ENCODE results near the gene PDE9A.
A peak's percentile ranks its signal among the peaks of the same experiment; 100 is the strongest.

PDE9A gene

DNA sequence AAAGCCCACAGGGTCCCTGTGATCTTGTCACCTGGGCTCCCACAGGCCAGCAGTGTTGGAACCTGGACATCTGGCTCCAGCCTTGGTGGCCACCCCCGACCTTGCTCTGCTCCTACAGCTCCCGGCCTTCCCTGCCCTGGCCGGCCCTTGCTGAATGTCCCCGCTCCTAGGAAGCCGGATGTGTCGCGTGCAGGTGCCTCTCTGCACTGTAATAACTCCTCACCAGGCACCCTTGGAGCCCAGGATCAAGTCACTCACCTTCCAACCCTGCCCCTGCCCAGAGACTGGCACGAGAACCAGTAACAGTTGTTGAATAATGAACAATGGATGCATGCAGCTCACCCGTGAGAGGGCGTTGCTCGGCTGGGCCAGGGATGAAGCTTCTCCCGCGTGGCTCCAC lies 12.1 kb downstream of the PDE9A start:
- no peak overlapping the region for H3K4me3 ChIP-seq (ENCODE audit: low read depth in 1 of 2, low read length in 2 of 2)
- no peak overlapping the region for H3K4me2 ChIP-seq (ENCODE audit: insufficient read depth, low read length)
- H3K36me3 ChIP-seq (ENCODE audit: insufficient read depth, low read length) = no peaks in the 10 kb centered on the region
- no peaks in the 10 kb centered on the region for H3K27me3 ChIP-seq (ENCODE audit: insufficient read depth, low read length, poor library complexity)
- no peak for TF ChIP-seq CTCF (IDR thresholded peaks at IDR 0.05; ENCODE audit: borderline replicate concordance, extremely low read depth, low read length, poor library complexity, severe bottlenecking)
- no peak for TF ChIP-seq EZH2 (IDR thresholded peaks at IDR 0.05; ENCODE audit: borderline replicate concordance, low read depth, low read length, severe bottlenecking)
- no peaks in the 10 kb centered on the region for H3K79me2 ChIP-seq (ENCODE audit: insufficient read depth, low read length)
- no peaks in the 10 kb centered on the region for H3K9me3 ChIP-seq (ENCODE audit: insufficient read depth, low read length, severe bottlenecking)
- H3K27ac ChIP-seq (ENCODE audit: low read length) = no peak overlapping the region
- H3K4me1 ChIP-seq (ENCODE audit: insufficient read depth, low read length) = peaks cover 3% of the 10 kb centered on the region
- H2AFZ ChIP-seq (ENCODE audit: low read depth, low read length) = no peak overlapping the region
- H3K9ac ChIP-seq (ENCODE audit: low read depth, low read length) = no peak overlapping the region
- DNase-seq (no peak), ATAC-seq (ENCODE audit: insufficient read depth, low read depth) (no peak)
- peaks cover 13% of the 10 kb centered on the region for H4K20me1 ChIP-seq (ENCODE audit: insufficient read depth, low read length)

DNA sequence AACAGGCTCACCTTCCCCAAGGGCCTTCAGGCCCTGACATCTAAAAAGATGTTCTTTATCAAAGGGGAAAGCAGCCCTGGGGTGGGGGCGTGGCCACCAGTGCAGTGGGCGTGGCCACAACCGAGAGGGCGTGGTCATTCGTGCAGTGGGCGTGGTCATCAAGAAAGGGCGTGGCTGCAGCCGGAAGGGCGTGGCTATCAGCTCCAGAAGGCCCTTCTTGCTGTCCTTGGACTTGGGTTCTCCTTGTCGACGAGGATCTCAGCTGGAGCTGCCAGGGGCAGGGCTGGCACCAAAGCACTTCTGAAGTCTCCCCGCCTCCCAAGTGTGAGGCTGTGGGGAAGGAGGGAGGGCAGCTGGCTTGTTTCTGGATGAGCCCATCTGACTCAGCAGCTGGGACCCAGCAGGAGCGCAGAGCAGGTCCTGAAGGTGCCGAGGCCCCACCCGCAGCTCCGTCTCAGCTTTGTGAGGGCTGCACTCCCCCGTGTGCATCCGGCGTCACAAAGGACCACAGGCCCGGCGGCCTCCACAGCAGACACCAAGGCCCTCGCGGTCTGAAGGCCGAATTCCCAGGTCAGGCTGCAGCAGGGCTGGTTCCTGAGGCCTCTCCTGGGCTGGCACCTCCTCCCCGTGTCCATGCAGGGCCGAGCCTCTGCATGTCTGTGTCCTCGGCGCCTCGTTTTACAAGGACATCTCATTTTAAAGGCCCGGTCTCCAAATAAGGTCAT lies 12.8 kb downstream of the PDE9A start:
- Histone ChIP-seq H4K20me1 (ENCODE audit: insufficient read depth, low read length) (peaks cover 13% of the 10 kb centered on the region), H2AFZ (ENCODE audit: low read depth, low read length) (no peak overlapping the region), H3K4me2 (ENCODE audit: insufficient read depth, low read length) (no peak overlapping the region), H3K9me3 (ENCODE audit: insufficient read depth, low read length, severe bottlenecking) (no peaks in the 10 kb centered on the region), H3K36me3 (ENCODE audit: insufficient read depth, low read length) (no peaks in the 10 kb centered on the region), H3K9ac (ENCODE audit: low read depth, low read length) (no peak overlapping the region), H3K79me2 (ENCODE audit: insufficient read depth, low read length) (no peaks in the 10 kb centered on the region), H3K27ac (ENCODE audit: low read length) (no peak overlapping the region), H3K27me3 (ENCODE audit: insufficient read depth, low read length, poor library complexity) (no peaks in the 10 kb centered on the region), H3K4me1 (ENCODE audit: insufficient read depth, low read length) (peaks cover 10% of the 10 kb centered on the region), H3K4me3 (ENCODE audit: low read depth in 1 of 2, low read length in 2 of 2) (no peak overlapping the region)
- peak; percentile 8; the same call in 1 of the 3 replicates for ATAC-seq (ENCODE audit: insufficient read depth, low read depth)
- TF ChIP-seq EZH2 (IDR thresholded peaks at IDR 0.05; ENCODE audit: borderline replicate concordance, low read depth, low read length, severe bottlenecking) = no peak
- no peak for TF ChIP-seq CTCF (IDR thresholded peaks at IDR 0.05; ENCODE audit: borderline replicate concordance, extremely low read depth, low read length, poor library complexity, severe bottlenecking)
- DNase-seq = peak; percentile 54

DNA sequence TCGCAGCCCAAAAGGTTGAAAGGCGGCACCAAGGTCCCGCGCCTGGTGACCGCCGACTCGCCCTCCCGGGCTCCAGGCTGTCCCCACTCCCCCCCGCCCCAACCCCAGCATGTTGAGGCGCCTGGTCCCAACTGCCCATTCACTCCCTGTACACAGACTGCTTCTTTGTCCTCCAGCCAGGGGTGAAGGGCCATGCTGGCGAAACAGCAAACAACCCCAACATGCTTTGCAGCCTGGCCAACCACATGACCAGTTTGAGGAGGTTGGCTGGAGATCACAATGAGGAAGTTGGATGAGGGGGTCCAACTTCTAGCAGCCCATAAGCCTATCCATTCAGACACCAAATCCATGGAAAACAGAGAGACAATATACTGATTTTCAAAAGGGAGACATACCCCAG lies 13.5 kb downstream of the PDE9A start:
- Histone ChIP-seq H3K36me3 (ENCODE audit: insufficient read depth, low read length) (no peaks in the 10 kb centered on the region), H3K27ac (ENCODE audit: low read length) (no peak overlapping the region), H3K4me2 (ENCODE audit: insufficient read depth, low read length) (no peak overlapping the region), H3K4me3 (ENCODE audit: low read depth in 1 of 2, low read length in 2 of 2) (no peak overlapping the region), H3K9me3 (ENCODE audit: insufficient read depth, low read length, severe bottlenecking) (no peaks in the 10 kb centered on the region), H3K79me2 (ENCODE audit: insufficient read depth, low read length) (no peaks in the 10 kb centered on the region), H4K20me1 (ENCODE audit: insufficient read depth, low read length) (peaks cover 13% of the 10 kb centered on the region), H3K4me1 (ENCODE audit: insufficient read depth, low read length) (peaks cover 17% of the 10 kb centered on the region), H2AFZ (ENCODE audit: low read depth, low read length) (no peak overlapping the region), H3K9ac (ENCODE audit: low read depth, low read length) (no peak overlapping the region), H3K27me3 (ENCODE audit: insufficient read depth, low read length, poor library complexity) (no peaks in the 10 kb centered on the region)
- no peak for ATAC-seq (ENCODE audit: insufficient read depth, low read depth)
- no peak for DNase-seq
- no peak for TF ChIP-seq EZH2 (IDR thresholded peaks at IDR 0.05; ENCODE audit: borderline replicate concordance, low read depth, low read length, severe bottlenecking)
- TF ChIP-seq CTCF (IDR thresholded peaks at IDR 0.05; ENCODE audit: borderline replicate concordance, extremely low read depth, low read length, poor library complexity, severe bottlenecking) = no peak

Data from DND-41 (cell line).